ENCODE measurements around the gene MSMB. TPM values are rescaled to one million over a fixed set of nuclear protein-coding genes. Genes with fewer than 3 reads are reported as not detected.

The MSMB gene
- total and polyA plus RNA-seq, 2 donors from 2014 or later, result not detected

GRCh38 chr10:46075869-46076268 lies 29.8 kb upstream of the MSMB start:
- Histone ChIP-seq H3K9me3 (ENCODE audit: control insufficient read depth in 2 of 3, insufficient read depth in 1 of 3, low read length in 3 of 3) (no peaks in the 10 kb centered on the region), H3K9ac (ENCODE audit: low read length in 3 of 3) (no peak overlapping the region), H3K36me3 (ENCODE audit: control insufficient read depth in 2 of 3, insufficient read depth in 3 of 3, low read length in 3 of 3) (no peaks in the 10 kb centered on the region), H3K27me3 (ENCODE audit: control insufficient read depth, insufficient read depth, low read length) (no peaks in the 10 kb centered on the region), H3K4me3 (ENCODE audit: low read length in 3 of 3) (no peak overlapping the region), H3K4me1 (ENCODE audit: control insufficient read depth in 2 of 3, insufficient read depth in 2 of 3, low read depth in 1 of 3, low read length in 3 of 3) (no peaks in the 10 kb centered on the region), H3K27ac (ENCODE audit: low read depth in 2 of 2, low read length in 2 of 2) (no peak overlapping the region)
- intact Hi-C loops (cut with DNase I), result no loop called here
- FAIRE-seq, result no peak
- TF ChIP-seq CTCF (IDR thresholded peaks at IDR 0.05; ENCODE audit: borderline replicate concordance, extremely low read depth, insufficient read depth), result no peak
- no peak for DNase-seq

GRCh38 chr10:46074196-46074946 lies 28.3 kb upstream of the MSMB start:
- H3K36me3 ChIP-seq (ENCODE audit: control insufficient read depth in 2 of 3, insufficient read depth in 3 of 3, low read length in 3 of 3), result no peaks in the 10 kb centered on the region

GRCh38 chr10:46073564-46073963 lies 27.5 kb upstream of the MSMB start:
- Histone ChIP-seq H3K4me3 (ENCODE audit: low read length in 3 of 3) (no peak overlapping the region), H3K9me3 (ENCODE audit: control insufficient read depth in 2 of 3, insufficient read depth in 1 of 3, low read length in 3 of 3) (no peaks in the 10 kb centered on the region), H3K27me3 (ENCODE audit: control insufficient read depth, insufficient read depth, low read length) (no peaks in the 10 kb centered on the region), H3K27ac (ENCODE audit: low read depth in 2 of 2, low read length in 2 of 2) (no peak overlapping the region), H3K4me1 (ENCODE audit: control insufficient read depth in 2 of 3, insufficient read depth in 2 of 3, low read depth in 1 of 3, low read length in 3 of 3) (no peaks in the 10 kb centered on the region), H3K36me3 (ENCODE audit: control insufficient read depth in 2 of 3, insufficient read depth in 3 of 3, low read length in 3 of 3) (no peaks in the 10 kb centered on the region), H3K9ac (ENCODE audit: low read length in 3 of 3) (no peak overlapping the region)
- no peak for FAIRE-seq
- no peak for TF ChIP-seq CTCF (IDR thresholded peaks at IDR 0.05; ENCODE audit: borderline replicate concordance, extremely low read depth, insufficient read depth)
- no peak for DNase-seq
- intact Hi-C loops (cut with DNase I), result no loop called here

More at GRCh38 chr10:46074196-46074946, 28.3 kb upstream of the MSMB start:
- Histone ChIP-seq H3K9ac (ENCODE audit: low read length in 3 of 3) (no peak overlapping the region), H3K27me3 (ENCODE audit: control insufficient read depth, insufficient read depth, low read length) (no peaks in the 10 kb centered on the region), H3K4me3 (ENCODE audit: low read length in 3 of 3) (no peak overlapping the region), H3K4me1 (ENCODE audit: control insufficient read depth in 2 of 3, insufficient read depth in 2 of 3, low read depth in 1 of 3, low read length in 3 of 3) (no peaks in the 10 kb centered on the region), H3K9me3 (ENCODE audit: control insufficient read depth in 2 of 3, insufficient read depth in 1 of 3, low read length in 3 of 3) (no peaks in the 10 kb centered on the region), H3K27ac (ENCODE audit: low read depth in 2 of 2, low read length in 2 of 2) (no peak overlapping the region)
- DNase-seq, result no peak
- FAIRE-seq, result no peak
- TF ChIP-seq CTCF (IDR thresholded peaks at IDR 0.05; ENCODE audit: borderline replicate concordance, extremely low read depth, insufficient read depth), result no peak
- intact Hi-C loops (cut with DNase I), result no loop called here

All from kidney (tissue), 14 donors.